Neuronal stem cell (in vitro differentiated cells): ENCODE data around the gene ADAM30.

ENCODE experiments used
- DNase-seq: peaks from one replicate; pipeline ENCODE4 v3.0.0-alpha.2; 2013; ENCODE audit warnings: low spot score
- H2AFZ ChIP-seq: one replicate; pipeline ENCODE4 v1.6.1; 2013; ENCODE audit warnings: mild to moderate bottlenecking, low read length, inconsistent platforms
- H2AK5ac ChIP-seq: 2 replicates; pipeline ENCODE4 v1.6.1; 2013; ENCODE audit warnings: low read depth, mild to moderate bottlenecking, inconsistent platforms, low read length, moderate library complexity, mixed read lengths
- H2BK120ac ChIP-seq: 2 replicates; pipeline ENCODE4 v1.6.1; 2013; ENCODE audit warnings: low read depth, mild to moderate bottlenecking, inconsistent platforms, low read length, moderate library complexity, mixed read lengths
- H2BK12ac ChIP-seq: one replicate; pipeline ENCODE4 v1.6.1; 2013; ENCODE audit warnings: low read length, inconsistent platforms
- H2BK15ac ChIP-seq: 2 replicates; pipeline ENCODE4 v1.6.1; 2013; ENCODE audit warnings: mild to moderate bottlenecking, low read length, inconsistent platforms, mixed read lengths
- H2BK5ac ChIP-seq: one replicate; pipeline ENCODE4 v1.6.1; 2013; ENCODE audit warnings: inconsistent platforms, mild to moderate bottlenecking, low read length, moderate library complexity
- H3K14ac ChIP-seq: one replicate; pipeline ENCODE4 v1.6.1; 2013; ENCODE audit warnings: low read length, inconsistent platforms
- H3K18ac ChIP-seq: 2 replicates; pipeline ENCODE4 v1.6.1; 2013; ENCODE audit warnings: low read length, inconsistent platforms
- H3K23ac ChIP-seq: 2 replicates; pipeline ENCODE4 v1.6.1; 2013; ENCODE audit warnings: low read depth, mild to moderate bottlenecking, mixed read lengths, low read length, inconsistent platforms; ENCODE audit not compliant: poor library complexity
- H3K27ac ChIP-seq: replicated peaks from 3 replicates; pipeline ENCODE4 v1.5.1; 2013; ENCODE audit warnings: low read length, inconsistent platforms
- H3K27me3 ChIP-seq, 3 experiments: 2 replicates each; pipeline ENCODE4 v1.6.1; 2013; ENCODE audit warnings: low read length in 3 of 3, mild to moderate bottlenecking in 2 of 3, inconsistent platforms in 1 of 3, low read depth in 1 of 3, mixed read lengths in 1 of 3, moderate library complexity in 1 of 3; ENCODE audit not compliant: control insufficient read depth in 3 of 3, insufficient read depth in 3 of 3
- H3K36me3 ChIP-seq, 2 donors: replicated peaks in 1 of 2; 2 replicates each; pipeline ENCODE4 v1.6.1; 2013; ENCODE audit warnings: low read length in 2 of 2; ENCODE audit not compliant: control insufficient read depth in 2 of 2, insufficient read depth in 2 of 2
- H3K4ac ChIP-seq: 2 replicates; pipeline ENCODE4 v1.6.1; 2013; ENCODE audit warnings: inconsistent platforms, mild to moderate bottlenecking, low read length, moderate library complexity
- H3K4me1 ChIP-seq, 2 donors: 1 replicate in 1 of 2; 2 replicates in 1 of 2; pipeline ENCODE4 v1.6.1; 2013; ENCODE audit warnings: low read length in 2 of 2, low read depth in 1 of 2; ENCODE audit not compliant: control insufficient read depth in 2 of 2, insufficient read depth in 1 of 2
- H3K4me2 ChIP-seq: one replicate; pipeline ENCODE4 v1.6.1; 2013; ENCODE audit warnings: mild to moderate bottlenecking, low read length, inconsistent platforms; ENCODE audit not compliant: insufficient read depth, poor library complexity, severe bottlenecking
- H3K4me3 ChIP-seq, 2 donors: 2 replicates each; pipeline ENCODE4 v1.5.1; 2013; ENCODE audit warnings: low read length in 2 of 2, mild to moderate bottlenecking in 2 of 2, inconsistent platforms in 1 of 2, moderate library complexity in 1 of 2
- H3K79me1 ChIP-seq: one replicate; pipeline ENCODE4 v1.6.1; 2013; ENCODE audit warnings: low read depth, mild to moderate bottlenecking, inconsistent platforms, low read length, moderate library complexity
- H3K9ac ChIP-seq: one replicate; pipeline ENCODE4 v1.6.1; 2013; ENCODE audit warnings: mild to moderate bottlenecking, low read depth, low read length, inconsistent platforms; ENCODE audit not compliant: poor library complexity
- H3K9me3 ChIP-seq, 2 donors: replicated peaks in 1 of 2; 2 replicates each; pipeline versions ENCODE3 to v1.6.1; 2013; ENCODE audit warnings: low read length in 2 of 2, mild to moderate bottlenecking in 2 of 2, inconsistent platforms in 1 of 2, low read depth in 1 of 2, mixed read lengths in 1 of 2, moderate library complexity in 1 of 2; ENCODE audit not compliant: control insufficient read depth in 2 of 2, insufficient read depth in 1 of 2
- H4K8ac ChIP-seq: one replicate; pipeline ENCODE4 v1.6.1; 2013; ENCODE audit warnings: low read depth, mild to moderate bottlenecking, inconsistent platforms, low read length, moderate library complexity
- H4K91ac ChIP-seq: one replicate; pipeline ENCODE4 v1.6.1; 2013; ENCODE audit warnings: low read length, low read depth, mild to moderate bottlenecking, inconsistent platforms; ENCODE audit not compliant: poor library complexity
- WGBS, 2 donors: extraction: QIAGEN DNeasy Blood & Tissue Kit; methylation state at CpG; one replicate each; pipeline ENCODE4 v1.1.7; 2013; ENCODE audit warnings: missing lambda C conversion rate in 2 of 2, mixed read lengths in 1 of 2; ENCODE audit not compliant: insufficient read length in 2 of 2, insufficient replicate concordance in 1 of 2; ENCODE audit errors: extremely low coverage in 2 of 2; 5-methylcytosine and 5-hydroxymethylcytosine counted together

Gene ADAM30

GRCh38 chr1:119937198-119937597 is 40.9 kb upstream of the ADAM30 start:
- Histone ChIP-seq H3K14ac (no peak overlapping the region), H3K4me3 (peak overlapping the region in 1 of 2 donors; percentile 59), H2AK5ac (no peak overlapping the region), H3K36me3 (peaks cover 25 to 82% of the 10 kb centered on the region in 2 donors), H4K91ac (no peak overlapping the region), H3K18ac (no peak overlapping the region), H3K4ac (no peak overlapping the region), H3K9ac (no peak overlapping the region), H3K4me2 (no peak overlapping the region), H2BK120ac (no peak overlapping the region), H3K27ac (no peak overlapping the region), H3K23ac (no peak overlapping the region), H2BK5ac (no peak overlapping the region), H3K79me1 (no peaks in the 10 kb centered on the region), H3K27me3 (no peaks in the 10 kb centered on the region), H3K9me3 (peaks cover 4 to 5% of the 10 kb centered on the region in 2 donors), H4K8ac (no peak overlapping the region), H2BK15ac (no peak overlapping the region), H3K4me1 (no peaks in the 10 kb centered on the region), H2AFZ (no peak overlapping the region), H2BK12ac (no peak overlapping the region)
- no peak for DNase-seq
- WGBS, 2 donors = no CpG with 5 or more reads among the region's 5 CpGs

- Histone ChIP-seq H3K79me1 (no peaks in the 10 kb centered on the region), H3K23ac (no peak overlapping the region), H2BK120ac (no peak overlapping the region), H3K4me2 (no peak overlapping the region), H4K8ac (no peak overlapping the region), H3K27me3 (no peaks in the 10 kb centered on the region), H3K4me3 (no peak overlapping the region), H3K4ac (no peak overlapping the region), H3K4me1 (no peaks in the 10 kb centered on the region), H2BK12ac (no peak overlapping the region), H3K9me3 (peaks cover 4 to 5% of the 10 kb centered on the region in 2 donors), H2BK5ac (no peak overlapping the region), H4K91ac (no peak overlapping the region), H3K36me3 (peaks cover 21 to 76% of the 10 kb centered on the region in 2 donors), H2AK5ac (no peak overlapping the region), H2AFZ (no peak overlapping the region), H3K27ac (no peak overlapping the region), H3K9ac (no peak overlapping the region), H3K14ac (no peak overlapping the region), H2BK15ac (no peak overlapping the region), H3K18ac (no peak overlapping the region)
- DNase-seq = no peak
- WGBS, 2 donors = no CpG with 5 or more reads among the region's 2 CpGs
Measured at GRCh38 chr1:119935915-119936314, 39.6 kb upstream of the ADAM30 start.

- Histone ChIP-seq H3K4me2 (no peak overlapping the region), H3K9ac (no peak overlapping the region), H2BK15ac (no peak overlapping the region), H3K79me1 (no peaks in the 10 kb centered on the region), H3K23ac (no peak overlapping the region), H3K4me3 (no peak overlapping the region), H3K9me3 (peaks cover 4 to 5% of the 10 kb centered on the region in 2 donors), H2AFZ (no peak overlapping the region), H3K18ac (no peak overlapping the region), H4K91ac (no peak overlapping the region), H3K4me1 (no peaks in the 10 kb centered on the region), H3K27ac (no peak overlapping the region), H3K36me3 (peaks cover 19 to 72% of the 10 kb centered on the region in 2 donors), H4K8ac (no peak overlapping the region), H2BK12ac (no peak overlapping the region), H2AK5ac (no peak overlapping the region), H2BK5ac (no peak overlapping the region), H3K4ac (no peak overlapping the region), H2BK120ac (no peak overlapping the region), H3K27me3 (no peaks in the 10 kb centered on the region), H3K14ac (no peak overlapping the region)
- no CpG with 5 or more reads among the region's 1 CpG for WGBS, 2 donors
- no peak for DNase-seq
Measured at GRCh38 chr1:119935373-119935772, 39.1 kb upstream of the ADAM30 start.

DNA sequence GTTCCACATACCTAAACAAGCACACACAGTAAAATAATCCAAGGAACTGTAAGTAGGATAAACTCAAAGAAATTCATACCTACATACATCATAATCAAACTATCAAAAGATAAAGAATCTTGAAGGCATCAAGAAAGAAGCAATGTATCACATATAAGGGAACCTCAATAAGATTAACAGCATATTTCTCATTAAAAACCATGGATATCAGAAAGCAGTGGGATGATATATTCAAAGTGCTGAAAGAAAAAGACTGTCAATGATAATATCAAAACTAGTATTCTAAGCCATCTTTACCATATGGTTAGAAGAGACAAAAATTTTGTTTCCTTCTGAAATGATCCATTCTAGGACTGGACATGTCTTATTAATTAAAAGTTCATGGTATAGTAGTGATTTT is 37.1 kb upstream of the ADAM30 start:
- no peak overlapping the region for H3K27ac ChIP-seq
- H3K27me3 ChIP-seq = no peaks in the 10 kb centered on the region
- no peak overlapping the region for H2BK5ac ChIP-seq
- H2BK12ac ChIP-seq = no peak overlapping the region
- no peak overlapping the region for H2BK120ac ChIP-seq
- H4K91ac ChIP-seq = no peak overlapping the region
- no peak overlapping the region for H2AK5ac ChIP-seq
- no peak overlapping the region for H2BK15ac ChIP-seq
- no peak overlapping the region for H3K14ac ChIP-seq
- peaks cover 4 to 5% of the 10 kb centered on the region in 2 donors for H3K9me3 ChIP-seq
- peaks cover 21 to 67% of the 10 kb centered on the region in 2 donors for H3K36me3 ChIP-seq
- no peak overlapping the region for H3K4me2 ChIP-seq
- no peak overlapping the region for H3K4ac ChIP-seq
- no peak overlapping the region for H3K23ac ChIP-seq
- no peak overlapping the region for H3K4me3 ChIP-seq
- no peaks in the 10 kb centered on the region for H3K4me1 ChIP-seq
- no peak overlapping the region for H2AFZ ChIP-seq
- DNase-seq = no peak
- H3K18ac ChIP-seq = no peak overlapping the region
- H3K9ac ChIP-seq = no peak overlapping the region
- H4K8ac ChIP-seq = no peak overlapping the region
- no peaks in the 10 kb centered on the region for H3K79me1 ChIP-seq
